ENCODE results near the gene ACSS1. TPM values are rescaled to one million over a fixed set of nuclear protein-coding genes. Genes with fewer than 3 reads are reported as not detected.

Gene ACSS1
- total and polyA plus RNA-seq, 8 donors: 26.6 to 44.3 (median 42.3) TPM

DNA sequence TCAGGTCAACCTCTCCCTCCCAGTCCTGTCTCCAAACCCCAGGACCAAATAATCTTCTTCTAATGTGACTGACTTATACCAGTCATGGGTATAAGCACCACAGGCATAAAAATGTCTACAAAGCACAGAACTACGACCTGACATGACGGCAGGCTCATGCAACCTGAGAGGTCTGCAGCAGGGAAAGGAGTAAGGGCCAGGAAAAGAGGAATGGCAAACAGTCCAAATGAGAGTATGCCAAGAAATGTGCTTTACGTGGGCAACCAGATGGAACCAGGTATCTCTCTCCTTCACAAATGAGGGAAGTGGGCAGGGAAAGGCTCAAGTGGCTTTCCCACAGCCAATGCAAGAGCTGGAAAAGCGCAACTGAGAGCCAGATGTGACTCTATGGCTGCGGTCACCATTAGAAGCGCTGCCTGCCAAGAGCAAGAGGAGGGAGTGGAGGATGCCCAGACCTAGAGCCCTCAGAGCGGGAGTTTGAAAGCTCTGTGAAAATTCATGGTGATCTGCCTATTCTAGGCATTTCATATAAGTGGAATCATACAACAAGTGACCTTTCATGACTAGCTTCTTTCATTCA is 71.4 kb downstream of the ACSS1 start:
- no peak for DNase-seq
- ATAC-seq: no peak
- Histone ChIP-seq H3K4me1 (peaks cover 8 to 96% of the 10 kb centered on the region in 2 donors), H3K4me3 (no peak overlapping the region), H3K36me3 (peaks cover 0 to 16% of the 10 kb centered on the region in 2 donors), H3K27ac (peak overlapping the region in 1 of 2 donors; percentile 96), H3K9me3 (no peaks in the 10 kb centered on the region), H3K27me3 (no peaks in the 10 kb centered on the region)
- TF ChIP-seq, protein P1, sequence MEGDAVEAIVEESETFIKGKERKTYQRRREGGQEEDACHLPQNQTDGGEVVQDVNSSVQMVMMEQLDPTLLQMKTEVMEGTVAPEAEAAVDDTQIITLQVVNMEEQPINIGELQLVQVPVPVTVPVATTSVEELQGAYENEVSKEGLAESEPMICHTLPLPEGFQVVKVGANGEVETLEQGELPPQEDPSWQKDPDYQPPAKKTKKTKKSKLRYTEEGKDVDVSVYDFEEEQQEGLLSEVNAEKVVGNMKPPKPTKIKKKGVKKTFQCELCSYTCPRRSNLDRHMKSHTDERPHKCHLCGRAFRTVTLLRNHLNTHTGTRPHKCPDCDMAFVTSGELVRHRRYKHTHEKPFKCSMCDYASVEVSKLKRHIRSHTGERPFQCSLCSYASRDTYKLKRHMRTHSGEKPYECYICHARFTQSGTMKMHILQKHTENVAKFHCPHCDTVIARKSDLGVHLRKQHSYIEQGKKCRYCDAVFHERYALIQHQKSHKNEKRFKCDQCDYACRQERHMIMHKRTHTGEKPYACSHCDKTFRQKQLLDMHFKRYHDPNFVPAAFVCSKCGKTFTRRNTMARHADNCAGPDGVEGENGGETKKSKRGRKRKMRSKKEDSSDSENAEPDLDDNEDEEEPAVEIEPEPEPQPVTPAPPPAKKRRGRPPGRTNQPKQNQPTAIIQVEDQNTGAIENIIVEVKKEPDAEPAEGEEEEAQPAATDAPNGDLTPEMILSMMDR (IDR thresholded peaks at IDR 0.05): no peak
- intact Hi-C loops (cut with DNase I): no loop called here

DNA sequence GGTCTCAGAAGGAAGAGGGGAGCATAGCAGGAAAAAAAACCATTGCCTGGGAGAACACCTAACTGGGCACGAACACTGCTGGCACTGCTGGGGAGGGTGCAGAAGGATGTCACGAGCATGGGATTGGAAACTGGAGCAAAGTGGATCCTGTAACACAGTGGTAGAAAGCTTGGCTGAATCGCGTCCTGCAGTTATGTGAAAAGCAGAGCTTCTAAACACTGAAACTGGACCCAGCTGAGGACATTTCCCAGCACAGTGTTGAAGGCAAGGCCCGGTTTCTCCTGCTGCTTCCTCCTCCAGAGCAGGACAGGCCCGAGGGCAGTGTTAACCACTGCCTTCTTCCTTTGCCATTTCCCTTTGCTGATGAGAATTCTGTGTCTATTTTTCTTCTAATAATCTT is 72.1 kb downstream of the ACSS1 start:
- Histone ChIP-seq H3K4me3 (no peak overlapping the region), H3K4me1 (peaks cover 1 to 96% of the 10 kb centered on the region in 2 donors), H3K9me3 (no peaks in the 10 kb centered on the region), H3K36me3 (peaks cover 0 to 19% of the 10 kb centered on the region in 2 donors), H3K27me3 (no peaks in the 10 kb centered on the region), H3K27ac (peak overlapping the region in 1 of 2 donors; percentile 96)
- intact Hi-C loops (cut with DNase I): no loop called here
- ATAC-seq (no peak), DNase-seq (no peak)
- TF ChIP-seq, protein P1 (IDR thresholded peaks at IDR 0.05): no peak

DNA sequence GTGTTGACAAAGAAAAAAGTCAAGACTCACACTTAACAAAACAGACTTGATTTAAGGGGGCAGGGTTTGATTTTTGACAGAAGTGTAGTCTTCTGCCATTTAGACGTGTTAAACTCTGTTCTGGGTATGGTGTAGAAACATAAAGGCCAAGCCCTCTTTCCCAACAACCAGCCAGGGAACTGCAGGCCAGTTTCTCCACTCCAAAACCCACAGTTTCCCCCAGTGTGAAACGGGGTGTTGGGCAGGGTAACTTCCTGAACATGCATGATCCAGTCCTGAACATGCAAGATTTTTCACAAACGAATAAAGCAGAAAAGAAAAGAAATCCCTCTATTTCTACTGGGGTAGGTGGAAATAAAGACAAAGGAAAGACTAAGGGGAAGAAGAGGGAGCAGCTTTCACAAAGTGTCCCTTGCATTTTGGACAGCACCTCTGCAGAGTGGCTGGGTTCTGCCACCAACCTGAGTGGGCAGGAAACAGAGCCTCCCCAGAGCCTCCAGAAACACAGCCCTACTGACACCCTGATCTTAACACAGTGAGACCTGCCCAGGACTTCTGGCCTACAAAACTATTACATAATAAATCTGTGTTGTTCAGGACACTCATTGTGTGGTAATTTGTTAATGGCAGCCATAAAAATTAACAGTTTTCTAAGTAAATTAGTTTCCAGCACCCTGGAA is 72.8 kb downstream of the ACSS1 start:
- H3K27me3 ChIP-seq: no peaks in the 10 kb centered on the region
- ATAC-seq (peak; percentile 10), DNase-seq (no peak)
- H3K4me3 ChIP-seq: no peak overlapping the region
- H3K4me1 ChIP-seq: peaks cover 0 to 96% of the 10 kb centered on the region in 2 donors
- intact Hi-C loops (cut with DNase I): no loop called here
- peaks cover 0 to 26% of the 10 kb centered on the region in 2 donors for H3K36me3 ChIP-seq
- H3K9me3 ChIP-seq: no peaks in the 10 kb centered on the region
- peak overlapping the region in 1 of 2 donors; percentile 96 for H3K27ac ChIP-seq
- TF ChIP-seq, protein P1 (IDR thresholded peaks at IDR 0.05): no peak

DNA sequence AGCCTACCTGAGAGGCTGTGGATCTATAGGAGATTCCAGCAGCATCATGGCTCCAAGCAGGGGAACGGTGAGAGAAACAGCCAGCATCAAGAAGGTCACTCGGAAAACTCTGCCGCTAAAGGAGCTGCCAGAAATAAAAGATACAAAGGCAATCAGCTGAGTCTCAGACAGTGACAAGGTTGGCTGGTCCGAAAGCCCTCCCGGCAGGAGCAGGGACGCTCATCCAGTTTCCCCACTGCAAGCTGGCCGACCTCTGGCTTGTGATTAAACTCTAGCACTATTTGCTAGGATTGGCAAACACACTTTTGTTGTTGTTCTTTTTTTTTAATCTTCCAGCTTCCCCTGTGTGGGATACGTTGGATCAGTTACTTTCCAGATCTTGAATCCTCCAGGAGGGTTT is 74.0 kb downstream of the ACSS1 start:
- Histone ChIP-seq H3K27me3 (no peaks in the 10 kb centered on the region), H3K36me3 (peaks cover 0 to 27% of the 10 kb centered on the region in 2 donors), H3K4me3 (no peak overlapping the region), H3K4me1 (peaks cover 0 to 85% of the 10 kb centered on the region in 2 donors), H3K27ac (peak overlapping the region in 1 of 2 donors; percentile 96), H3K9me3 (no peaks in the 10 kb centered on the region)
- DNase-seq (no peak), ATAC-seq (no peak)
- intact Hi-C loops (cut with DNase I): no loop called here
- TF ChIP-seq, protein P1 (IDR thresholded peaks at IDR 0.05): no peak

DNA sequence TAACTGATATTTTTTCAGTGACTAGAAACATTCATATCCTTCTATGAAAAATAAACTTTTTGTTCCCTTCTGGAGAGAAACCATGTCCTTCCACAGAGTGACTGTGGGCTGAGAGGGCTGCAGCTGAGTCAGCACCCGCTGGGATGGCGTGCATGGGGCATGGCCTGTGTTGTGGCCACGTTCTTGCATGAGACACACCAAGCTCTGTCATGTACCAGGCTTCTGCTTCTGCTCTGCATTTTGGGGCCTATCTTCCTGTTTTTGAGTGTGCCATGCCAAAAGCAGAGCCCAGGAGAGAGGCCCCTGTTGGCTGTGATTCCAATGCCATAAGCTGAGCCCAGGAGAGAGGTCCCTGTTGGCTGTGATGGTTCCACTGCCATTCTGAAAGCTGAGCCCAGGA is 76.1 kb downstream of the ACSS1 start:
- Histone ChIP-seq H3K4me3 (no peak overlapping the region), H3K27ac (peak overlapping the region in 1 of 2 donors; percentile 96), H3K36me3 (peaks cover 0 to 47% of the 10 kb centered on the region in 2 donors), H3K9me3 (no peaks in the 10 kb centered on the region), H3K27me3 (no peaks in the 10 kb centered on the region), H3K4me1 (peaks cover 0 to 65% of the 10 kb centered on the region in 2 donors)
- ATAC-seq: peak; percentile 81
- peak in 2 of 4 donors; percentile 82 to 91 for DNase-seq
- intact Hi-C loops (cut with DNase I): no loop called here
- TF ChIP-seq, protein P1 (IDR thresholded peaks at IDR 0.05): no peak
